Measurements from ENCODE around the gene MARK3. TPM values are rescaled to one million over a fixed set of nuclear protein-coding genes. Genes with fewer than 3 reads are reported as not detected.

MARK3 gene
- total RNA-seq, 1 donor from 2014 or later: 82.0 TPM

DNA sequence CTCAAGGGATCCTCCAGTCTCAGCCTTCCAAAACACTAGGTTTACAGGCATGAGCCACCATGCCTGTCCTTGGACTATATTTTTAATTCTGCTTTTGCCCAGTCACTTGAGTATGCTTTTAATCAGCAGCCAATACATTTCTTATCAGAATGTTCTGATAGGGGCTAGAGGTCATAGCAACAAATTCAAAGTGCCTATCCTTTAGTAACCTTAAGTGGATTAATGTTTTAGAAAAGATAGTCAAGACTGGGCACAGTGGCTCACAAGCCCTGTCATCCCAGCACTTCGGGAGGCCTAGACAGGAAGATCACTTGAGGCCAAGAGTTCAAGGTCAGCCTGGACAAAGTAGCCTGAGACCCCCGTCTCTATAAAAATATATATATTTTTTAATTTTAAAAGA lies 100.3 kb downstream of the MARK3 start:
- Mint-ChIP-seq H3K27ac (no peak overlapping the region), H3K4me1 (peaks cover 7% of the 10 kb centered on the region), H3K27me3 (no peaks in the 10 kb centered on the region), H3K4me3 (no peak overlapping the region), H3K36me3 (ENCODE audit: low read depth) (peaks cover 39% of the 10 kb centered on the region), H3K9me3 (no peaks in the 10 kb centered on the region)
- no peak for DNase-seq
- intact Hi-C loops (cut with micrococcal nuclease): no loop called here

GRCh38 chr14:103488071-103488470 lies 102.9 kb downstream of the MARK3 start:
- H3K4me3 Mint-ChIP-seq: no peak overlapping the region
- DNase-seq: no peak
- intact Hi-C loops (cut with micrococcal nuclease): no loop called here
- H3K27ac Mint-ChIP-seq: no peak overlapping the region
- no peaks in the 10 kb centered on the region for H3K4me1 Mint-ChIP-seq
- no peaks in the 10 kb centered on the region for H3K27me3 Mint-ChIP-seq
- H3K36me3 Mint-ChIP-seq (ENCODE audit: low read depth): peaks cover 32% of the 10 kb centered on the region
- H3K9me3 Mint-ChIP-seq: no peaks in the 10 kb centered on the region

DNA sequence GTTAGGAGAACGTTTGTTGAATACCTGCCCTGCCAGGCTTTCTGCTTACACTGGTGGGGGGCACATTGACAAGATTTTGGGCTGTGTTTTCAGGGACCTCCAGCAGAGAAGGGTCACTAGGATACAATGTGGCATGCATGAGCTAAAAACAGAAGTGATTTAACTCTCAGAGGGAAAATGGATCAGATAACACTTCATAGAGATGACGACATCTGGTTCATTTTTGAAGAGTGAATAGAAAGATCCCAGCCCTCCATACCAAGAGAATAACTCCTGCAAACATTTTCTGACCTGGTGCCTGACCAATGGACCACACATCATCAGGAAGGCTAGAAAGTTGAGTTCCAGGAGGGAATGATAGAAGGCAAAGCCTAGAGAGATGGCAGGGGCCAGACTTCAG lies 103.7 kb downstream of the MARK3 start:
- Mint-ChIP-seq H3K4me3 (no peak overlapping the region), H3K27ac (no peak overlapping the region), H3K4me1 (no peaks in the 10 kb centered on the region), H3K9me3 (no peaks in the 10 kb centered on the region), H3K36me3 (ENCODE audit: low read depth) (peaks cover 27% of the 10 kb centered on the region), H3K27me3 (no peaks in the 10 kb centered on the region)
- intact Hi-C loops (cut with micrococcal nuclease): no loop called here
- no peak for DNase-seq

DNA sequence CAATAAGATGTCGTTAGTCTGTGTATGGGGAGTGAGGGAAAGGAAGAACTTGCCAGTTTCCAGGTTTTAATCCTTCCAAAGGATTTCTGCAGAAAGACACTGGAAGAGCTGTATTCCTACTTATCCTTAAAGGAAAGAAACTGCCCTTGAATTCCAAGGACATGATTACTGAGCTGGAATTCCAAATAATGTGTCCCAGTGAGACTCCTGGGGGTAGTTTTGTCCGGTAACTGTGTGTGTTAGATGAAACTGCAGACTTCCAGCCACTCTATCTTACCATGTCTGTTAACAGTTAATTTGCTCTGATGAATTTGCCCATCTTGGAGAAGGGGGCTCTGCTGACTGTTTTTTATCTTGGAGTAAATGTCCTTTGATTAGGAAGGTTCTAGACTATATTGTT lies 104.4 kb downstream of the MARK3 start:
- H3K36me3 Mint-ChIP-seq (ENCODE audit: low read depth): peaks cover 27% of the 10 kb centered on the region
- H3K27ac Mint-ChIP-seq: no peak overlapping the region
- DNase-seq: no peak
- intact Hi-C loops (cut with micrococcal nuclease): no loop called here
- no peak overlapping the region for H3K4me3 Mint-ChIP-seq
- no peaks in the 10 kb centered on the region for H3K4me1 Mint-ChIP-seq
- H3K27me3 Mint-ChIP-seq: no peaks in the 10 kb centered on the region
- H3K9me3 Mint-ChIP-seq: no peaks in the 10 kb centered on the region

- Mint-ChIP-seq H3K36me3 (ENCODE audit: low read depth) (peaks cover 33% of the 10 kb centered on the region), H3K4me3 (no peak overlapping the region), H3K9me3 (no peaks in the 10 kb centered on the region), H3K4me1 (no peaks in the 10 kb centered on the region), H3K27me3 (no peaks in the 10 kb centered on the region), H3K27ac (no peak overlapping the region)
- no peak for DNase-seq
- intact Hi-C loops (cut with micrococcal nuclease): no loop called here
Observed at GRCh38 chr14:103491691-103492090, 106.5 kb downstream of the MARK3 start.

GRCh38 chr14:103492156-103492925 lies 107.1 kb downstream of the MARK3 start:
- H3K36me3 Mint-ChIP-seq (ENCODE audit: low read depth): peaks cover 31% of the 10 kb centered on the region

DNA sequence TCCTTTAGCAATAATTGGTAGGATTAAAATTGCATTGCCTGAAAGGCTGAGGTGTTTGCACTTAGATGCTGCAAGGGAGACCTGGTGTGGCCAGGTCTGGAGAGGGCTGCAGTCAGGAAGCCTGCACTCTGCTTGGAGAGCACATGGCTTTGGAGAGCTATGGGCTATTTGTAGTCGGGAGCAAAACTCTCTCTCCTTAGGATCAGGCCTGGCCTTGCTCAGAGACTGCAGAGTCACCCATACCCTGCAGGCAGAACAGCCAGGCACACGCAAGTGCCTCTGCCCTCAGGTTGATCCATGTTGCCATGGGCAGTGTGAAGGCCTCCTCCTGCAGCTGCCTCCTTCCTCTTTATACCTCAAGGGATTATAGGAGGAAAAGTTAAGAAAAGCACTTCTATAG lies 110.6 kb downstream of the MARK3 start:
- Mint-ChIP-seq H3K27ac (no peak overlapping the region), H3K36me3 (ENCODE audit: low read depth) (peaks cover 23% of the 10 kb centered on the region), H3K27me3 (no peaks in the 10 kb centered on the region), H3K4me1 (peaks cover 7% of the 10 kb centered on the region), H3K9me3 (no peaks in the 10 kb centered on the region), H3K4me3 (no peak overlapping the region)
- no peak for DNase-seq
- intact Hi-C loops (cut with micrococcal nuclease): no loop called here

More at GRCh38 chr14:103492156-103492925, 107.1 kb downstream of the MARK3 start:
- Mint-ChIP-seq H3K9me3 (no peaks in the 10 kb centered on the region), H3K4me1 (no peaks in the 10 kb centered on the region), H3K4me3 (no peak overlapping the region), H3K27me3 (no peaks in the 10 kb centered on the region), H3K27ac (no peak overlapping the region)
- DNase-seq: no peak
- intact Hi-C loops (cut with micrococcal nuclease): no loop called here

DNA sequence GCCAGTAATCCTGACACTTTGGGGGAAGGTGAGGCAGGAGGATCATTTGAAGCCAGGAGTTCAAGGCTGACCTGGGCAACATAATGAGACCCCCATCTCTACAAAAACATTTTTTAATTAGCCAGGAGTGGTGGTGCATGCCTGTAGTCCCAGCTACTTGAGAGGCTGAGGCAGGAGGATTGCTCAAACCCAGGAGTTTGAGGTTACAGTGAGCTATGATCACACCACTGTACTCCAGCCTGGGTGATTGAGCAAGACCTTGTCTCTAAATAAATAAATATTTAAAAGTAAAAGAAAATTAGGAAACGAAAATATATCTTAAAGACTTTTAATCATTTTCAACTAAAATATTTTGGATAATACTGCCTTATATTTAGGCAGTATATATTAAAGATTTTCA lies 111.6 kb downstream of the MARK3 start:
- no peaks in the 10 kb centered on the region for H3K27me3 Mint-ChIP-seq
- no peak overlapping the region for H3K4me3 Mint-ChIP-seq
- DNase-seq: no peak
- intact Hi-C loops (cut with micrococcal nuclease): no loop called here
- H3K27ac Mint-ChIP-seq: no peak overlapping the region
- peaks cover 23% of the 10 kb centered on the region for H3K36me3 Mint-ChIP-seq (ENCODE audit: low read depth)
- H3K9me3 Mint-ChIP-seq: no peaks in the 10 kb centered on the region
- H3K4me1 Mint-ChIP-seq: peaks cover 7% of the 10 kb centered on the region

DNA sequence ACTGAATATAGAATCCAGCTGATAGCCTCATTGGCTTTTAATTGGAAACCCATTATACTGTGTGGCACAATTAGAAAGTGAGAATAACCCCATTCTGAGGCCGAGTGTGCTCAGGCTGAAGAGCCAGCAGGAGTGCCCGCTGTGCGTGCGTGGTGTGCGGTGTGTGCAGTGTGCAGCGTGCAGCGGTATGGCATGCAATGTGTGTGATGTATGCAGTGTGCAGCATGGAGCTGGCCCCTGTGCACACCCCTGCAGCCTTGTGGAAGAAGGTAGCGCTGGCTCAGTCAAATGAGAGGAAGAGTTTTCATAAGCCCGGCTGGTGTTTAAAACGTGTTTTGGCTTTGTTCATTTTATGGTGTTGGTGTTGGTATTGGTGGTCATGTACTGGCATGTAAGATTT lies 114.5 kb downstream of the MARK3 start:
- H3K9me3 Mint-ChIP-seq: no peaks in the 10 kb centered on the region
- peaks cover 37% of the 10 kb centered on the region for H3K36me3 Mint-ChIP-seq (ENCODE audit: low read depth)
- peaks cover 10% of the 10 kb centered on the region for H3K4me1 Mint-ChIP-seq
- intact Hi-C loops (cut with micrococcal nuclease): loop anchor here (1.0 kb wide), 1 partner anchor 47 kb away; no protein-coding TSS in a partner anchor
- DNase-seq: no peak
- no peaks in the 10 kb centered on the region for H3K27me3 Mint-ChIP-seq
- peak overlapping the region; percentile 9 for H3K27ac Mint-ChIP-seq
- H3K4me3 Mint-ChIP-seq: no peak overlapping the region

GRCh38 chr14:103500148-103500990 lies 115.2 kb downstream of the MARK3 start:
- Mint-ChIP-seq H3K4me3 (no peak overlapping the region), H3K27me3 (no peaks in the 10 kb centered on the region), H3K4me1 (peaks cover 10% of the 10 kb centered on the region), H3K27ac (no peak overlapping the region), H3K9me3 (no peaks in the 10 kb centered on the region), H3K36me3 (ENCODE audit: low read depth) (peaks cover 42% of the 10 kb centered on the region)
- peak; percentile 92 for DNase-seq
- intact Hi-C loops (cut with micrococcal nuclease): loop anchor here (1.0 kb wide), 1 partner anchor 46 kb away; no protein-coding TSS in a partner anchor

GRCh38 chr14:103501041-103501870 lies 116.0 kb downstream of the MARK3 start:
- H3K27ac Mint-ChIP-seq: no peak overlapping the region
- peaks cover 37% of the 10 kb centered on the region for H3K36me3 Mint-ChIP-seq (ENCODE audit: low read depth)
- H3K4me3 Mint-ChIP-seq: no peak overlapping the region
- intact Hi-C loops (cut with micrococcal nuclease): no loop called here
- H3K27me3 Mint-ChIP-seq: no peaks in the 10 kb centered on the region
- H3K4me1 Mint-ChIP-seq: peaks cover 10% of the 10 kb centered on the region
- H3K9me3 Mint-ChIP-seq: no peaks in the 10 kb centered on the region
- no peak for DNase-seq

- Mint-ChIP-seq H3K27me3 (no peaks in the 10 kb centered on the region), H3K36me3 (ENCODE audit: low read depth) (peaks cover 39% of the 10 kb centered on the region), H3K9me3 (no peaks in the 10 kb centered on the region), H3K4me3 (no peak overlapping the region), H3K27ac (no peak overlapping the region), H3K4me1 (peaks cover 10% of the 10 kb centered on the region)
- DNase-seq: no peak
- intact Hi-C loops (cut with micrococcal nuclease): no loop called here
Observed at GRCh38 chr14:103501921-103502669, 116.9 kb downstream of the MARK3 start.

GRCh38 chr14:103502877-103503276 lies 117.7 kb downstream of the MARK3 start:
- H3K27me3 Mint-ChIP-seq: no peaks in the 10 kb centered on the region
- H3K27ac Mint-ChIP-seq: no peak overlapping the region
- H3K36me3 Mint-ChIP-seq (ENCODE audit: low read depth): peaks cover 41% of the 10 kb centered on the region
- H3K9me3 Mint-ChIP-seq: no peaks in the 10 kb centered on the region
- no peak for DNase-seq
- intact Hi-C loops (cut with micrococcal nuclease): no loop called here
- H3K4me1 Mint-ChIP-seq: peaks cover 10% of the 10 kb centered on the region
- no peak overlapping the region for H3K4me3 Mint-ChIP-seq

Measured in activated CD4-positive, alpha-beta T cell treated with anti-CD3 and anti-CD28 coated beads, Interleukin-2, amount 10 ng/mL, durations not matched to agents 24 days and 14 days (primary cell).